ENCODE results near the gene OBSCN. TPM values are rescaled to one million over a fixed set of nuclear protein-coding genes. Genes with fewer than 3 reads are reported as not detected.

Gene OBSCN
- total and polyA plus RNA-seq, 2 donors (not counting 1 experiment from before 2014, with no cell fraction given) = 10.0 to 63.9 TPM

DNA sequence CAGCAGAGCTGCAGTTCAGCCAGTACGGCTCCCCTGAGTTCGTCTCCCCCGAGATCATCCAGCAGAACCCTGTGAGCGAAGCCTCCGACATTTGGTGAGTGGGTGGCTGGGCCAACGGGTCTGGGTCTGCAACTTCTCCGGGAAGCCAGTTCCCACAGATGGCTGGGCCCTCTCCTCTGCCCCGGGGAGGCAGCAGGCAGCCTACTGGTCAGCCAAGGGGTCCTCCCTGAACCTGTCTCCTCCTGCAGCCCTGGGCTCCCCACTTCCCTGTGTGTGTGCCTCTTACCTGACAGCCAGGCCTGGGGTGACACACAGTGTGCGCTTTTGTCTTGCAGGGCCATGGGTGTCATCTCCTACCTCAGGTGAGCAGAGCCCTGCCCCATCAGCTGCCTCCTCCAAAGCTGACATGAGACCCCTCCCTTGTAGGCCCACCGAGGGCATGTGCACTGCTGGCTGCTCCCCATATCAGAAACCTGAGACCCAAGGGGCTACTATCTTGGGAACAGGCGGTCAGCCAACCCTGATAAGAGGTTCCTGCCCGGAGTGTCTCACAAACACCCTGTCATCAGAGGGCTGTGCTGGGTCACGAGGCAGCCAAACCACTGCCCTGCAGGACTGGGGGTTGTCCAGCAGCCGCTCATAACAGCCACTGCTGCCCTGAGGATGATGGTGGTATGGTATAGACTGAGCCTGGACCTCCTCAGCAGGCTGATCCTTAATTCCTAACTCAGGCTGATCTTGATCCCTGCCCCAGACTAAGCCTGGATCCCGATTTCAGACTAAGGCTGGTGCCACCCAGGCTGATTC, 161.2 kb downstream of the OBSCN start:
- H3K27me3 ChIP-seq (replicated peaks in 1 of 4; ENCODE audit: control extremely low read depth in 1 of 4, control insufficient read depth in 3 of 4, insufficient read depth in 4 of 4, low read length in 3 of 4) = no peaks in the 10 kb centered on the region
- intact Hi-C loops (cut with micrococcal nuclease) = no loop called here
- no peak for DNase-seq

More for the DNA sequence above, 161.2 kb downstream of the OBSCN start:
- Histone ChIP-seq H3K4me3 (ENCODE audit: control extremely low read depth in 1 of 5, extremely low read depth in 1 of 5, insufficient read depth in 1 of 5, low read depth in 2 of 5, low read length in 4 of 5) (no peak overlapping the region), H4K20me1 (ENCODE audit: control insufficient read depth, insufficient read depth, low read length, poor library complexity, severe bottlenecking) (no peaks in the 10 kb centered on the region), H2AFZ (ENCODE audit: insufficient read depth, low read depth, low read length, poor library complexity, severe bottlenecking) (no peak overlapping the region), H3K4me2 (replicated peaks; ENCODE audit: low read depth, low read length, poor library complexity, severe bottlenecking) (no peak overlapping the region), H3K36me3 (replicated peaks in 1 of 2; ENCODE audit: control extremely low read depth in 1 of 2, control insufficient read depth in 1 of 2, extremely low read depth in 1 of 2, insufficient read depth in 2 of 2, low read length in 1 of 2) (no peaks in the 10 kb centered on the region), H3K27ac (ENCODE audit: low read length in 2 of 2) (no peak overlapping the region), H3K9me3 (ENCODE audit: control extremely low read depth in 1 of 3, control insufficient read depth in 2 of 3, insufficient read depth in 1 of 3, low read length in 2 of 3) (no peaks in the 10 kb centered on the region), H3K79me2 (ENCODE audit: control insufficient read depth, insufficient read depth, low read length) (no peaks in the 10 kb centered on the region), H3K9ac (ENCODE audit: low read length) (no peak overlapping the region), H3K4me1 (ENCODE audit: control insufficient read depth in 2 of 2, insufficient read depth in 2 of 2, low read length in 2 of 2) (no peaks in the 10 kb centered on the region)
- Mint-ChIP-seq H3K9me3 (ENCODE audit: insufficient read depth) (no peaks in the 10 kb centered on the region), H3K27me3 (no peaks in the 10 kb centered on the region), H3K27ac (no peak overlapping the region), H3K4me1 (no peaks in the 10 kb centered on the region), H3K4me3 (no peak overlapping the region)
- 94% methylated on average over 15 of the region's 15 CpGs for WGBS (ENCODE audit: insufficient coverage)
- CTCF ChIA-PET = no interaction called here
- POLR2A ChIA-PET = no interaction called here
- no peak for ATAC-seq (ENCODE audit: low read depth)
- TF ChIP-seq EZH2 (IDR thresholded peaks at IDR 0.05; ENCODE audit: borderline replicate concordance, insufficient read depth, low read depth, low read length, poor library complexity, severe bottlenecking) (no peak), CTCF (IDR thresholded peaks at IDR 0.05) (no peak)
